NCI-H2081 (cell line): ENCODE measurements around the gene NUTM1.
"Not testable (repeated sequence)": the region's sequence is repeated elsewhere in the genome, so short reads cannot be mapped to it uniquely, and the experiment has no call there.

Experiments
- DNase-seq, 2 experiments: peaks; one replicate each; lab custom pipeline; 2025; lab: John Stamatoyannopoulos, UW

The NUTM1 gene

DNA sequence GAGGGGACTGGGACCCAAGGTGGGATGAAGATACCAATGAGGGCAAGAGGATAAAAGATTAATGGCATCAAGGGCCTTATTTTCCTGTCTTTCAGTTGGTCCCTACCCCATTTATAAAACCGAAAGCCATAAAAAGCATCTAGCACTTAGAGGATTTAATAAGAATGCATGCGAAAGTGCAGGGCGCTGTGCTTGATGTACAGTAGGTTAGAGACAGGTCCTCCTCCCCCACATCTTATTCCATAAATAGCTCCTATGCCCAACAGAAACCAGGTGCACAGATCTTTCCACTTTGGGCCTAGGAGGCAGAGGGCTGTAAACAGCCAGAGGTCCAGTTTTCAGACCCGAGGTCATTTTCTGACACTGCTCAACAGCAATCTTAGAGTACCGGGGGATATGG, 22.7 kb downstream of the NUTM1 start:
- DNase-seq: no peak

DNA sequence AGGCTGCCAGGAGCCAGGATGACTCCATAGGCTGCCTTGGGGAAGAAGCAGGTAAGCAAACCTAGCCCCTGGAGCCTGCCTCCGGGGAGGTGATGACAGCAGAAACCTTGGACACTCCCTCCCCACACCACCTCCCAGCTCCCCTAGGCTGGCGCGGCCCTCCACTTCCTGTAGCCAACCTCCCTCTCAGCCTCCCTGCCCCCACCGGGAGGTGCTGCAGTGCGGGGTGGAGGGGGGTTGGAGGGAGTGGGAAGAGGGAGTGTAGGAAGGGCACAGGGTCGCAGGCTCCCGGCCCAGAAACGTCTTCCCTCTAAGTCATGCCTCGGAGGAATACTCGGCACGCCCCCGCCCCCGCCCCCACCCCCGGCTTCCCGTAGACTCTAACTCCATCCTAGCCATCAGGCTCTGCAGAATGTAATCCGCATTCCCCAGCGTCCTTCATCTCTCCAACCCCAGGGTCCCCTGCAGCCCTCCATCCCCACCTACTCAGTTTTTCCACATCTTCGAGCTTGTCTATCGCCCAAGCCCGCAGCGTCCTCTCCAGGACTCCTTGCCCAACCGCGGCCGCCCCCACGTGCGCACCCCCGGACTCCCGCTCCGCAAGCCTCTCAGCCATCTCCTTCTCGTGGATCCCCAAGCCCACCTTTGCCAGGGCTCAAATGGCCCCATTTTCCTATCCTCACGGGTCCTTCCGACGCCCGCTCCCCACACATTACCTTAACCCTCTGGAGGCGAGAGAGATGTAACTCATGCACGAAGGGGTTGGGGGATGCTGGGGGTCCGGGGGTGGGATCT, 23.4 kb downstream of the NUTM1 start:
- DNase-seq: peak; percentile 78 to 79

DNA sequence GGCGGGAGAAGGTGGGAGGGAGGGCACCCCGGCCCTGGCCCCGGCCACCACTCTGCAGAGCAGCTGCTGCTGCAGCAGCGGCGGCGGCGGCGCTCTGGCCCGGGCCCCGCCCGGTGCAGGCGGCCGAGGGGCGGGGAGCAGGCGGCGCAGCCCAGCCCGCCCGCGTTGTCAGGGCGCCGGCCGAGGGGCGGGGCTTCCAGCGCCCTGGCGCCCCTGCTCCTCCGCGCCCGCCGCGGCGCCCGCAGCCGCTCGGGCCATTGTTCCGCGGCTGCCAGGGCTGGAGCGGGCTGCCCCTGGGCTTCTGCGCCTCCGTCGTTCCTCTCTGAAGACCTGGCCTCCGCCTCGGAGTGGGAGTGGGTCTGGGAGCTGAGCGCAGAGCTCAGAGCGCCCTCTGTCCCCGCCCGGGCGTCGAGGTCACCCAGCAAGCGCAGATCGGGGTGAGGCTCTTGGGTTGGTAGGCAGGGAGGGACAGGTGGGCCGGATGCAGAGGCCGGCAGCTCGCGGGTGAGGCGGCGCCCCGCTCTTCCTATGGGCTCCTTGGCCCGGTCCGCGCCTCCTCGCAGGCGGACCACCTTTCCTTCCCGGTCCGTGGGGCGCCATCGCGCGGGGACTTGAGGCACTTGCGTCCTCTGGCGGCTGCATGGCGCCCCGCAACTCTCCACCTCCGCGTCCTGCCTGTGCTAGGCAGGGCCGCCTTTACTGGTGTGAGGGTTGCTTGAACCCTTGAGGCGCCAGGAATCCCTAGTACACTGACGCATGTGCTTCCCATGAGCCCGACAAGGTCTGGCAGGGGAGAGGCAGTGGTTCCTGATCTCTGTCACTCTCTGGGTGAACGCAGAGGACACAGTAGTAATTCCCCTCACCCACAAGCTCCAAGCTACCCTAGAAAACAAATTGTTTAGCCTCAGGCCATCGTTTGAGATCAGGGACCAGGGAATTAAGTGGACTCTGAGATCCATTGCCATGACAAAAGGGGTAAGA, 24.3 kb downstream of the NUTM1 start, which contains the start of gene LPCAT4:
Gene LPCAT4 (minus strand): TSS at position 96 of the 981 bp plus-strand sequence. CDS start 96 bp downstream, outside the sequence.
- DNase-seq: peak; percentile 85 to 87

DNA sequence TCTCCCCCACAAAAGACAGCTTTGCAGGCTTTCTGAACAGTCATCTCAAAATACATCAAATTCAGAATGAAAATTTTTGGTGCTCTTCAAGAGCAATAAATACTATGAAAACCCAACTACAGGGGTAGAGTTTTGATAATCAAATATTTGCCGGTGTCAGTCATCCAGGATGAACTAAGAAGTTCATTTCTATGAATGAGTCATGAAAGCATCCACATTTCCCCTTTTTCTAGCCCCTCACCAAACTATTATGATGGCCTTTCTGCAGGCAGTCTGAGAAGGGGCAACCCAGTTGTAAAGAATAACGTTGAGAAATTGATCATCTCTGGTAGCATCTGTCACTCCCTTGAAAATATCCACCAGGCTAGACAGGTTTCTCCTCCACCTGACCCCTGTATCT, 27.0 kb downstream of the NUTM1 start:
- no peak for DNase-seq

DNA sequence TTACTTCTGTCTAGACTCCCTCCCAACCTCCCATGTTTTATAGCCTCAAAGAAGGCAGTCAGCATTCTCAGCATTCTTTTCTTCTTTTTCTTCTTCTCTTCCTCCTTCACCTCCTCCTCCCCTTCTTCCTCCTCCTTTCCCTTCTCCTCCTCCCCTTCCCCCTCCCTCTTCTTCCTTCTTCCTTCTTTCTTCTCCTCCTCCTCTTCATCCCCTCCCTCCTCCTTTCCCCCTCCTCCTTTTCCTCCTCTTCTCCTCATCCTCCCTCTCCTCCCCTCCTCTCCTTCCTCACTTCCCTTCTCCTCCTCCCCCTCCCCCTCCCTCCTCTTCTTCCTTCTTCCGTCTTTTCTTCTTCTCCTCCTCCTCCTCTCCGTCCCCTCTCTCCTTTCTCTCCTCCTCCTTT, 27.5 kb downstream of the NUTM1 start:
- no peak for DNase-seq

DNA sequence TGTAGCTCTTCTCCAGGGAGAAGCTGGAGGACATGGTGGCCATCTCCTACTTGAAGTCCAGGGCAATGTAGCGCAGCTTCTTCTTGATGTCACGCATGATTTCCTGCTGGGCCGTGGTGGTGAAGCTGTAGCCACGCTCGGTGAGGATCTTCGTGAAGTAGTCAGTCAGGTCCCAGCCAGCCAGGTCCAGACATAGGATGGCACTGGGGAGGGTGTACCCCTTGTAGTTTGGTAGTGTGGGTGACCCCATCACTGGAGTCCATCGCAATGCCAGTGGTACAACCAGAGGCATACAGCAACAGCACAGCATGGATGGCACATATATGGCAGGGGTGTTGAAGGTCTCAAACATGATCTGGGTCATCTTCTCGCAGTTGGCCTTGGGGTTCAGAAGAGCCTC, 30.8 kb downstream of the NUTM1 start:
- DNase-seq: no peak

DNA sequence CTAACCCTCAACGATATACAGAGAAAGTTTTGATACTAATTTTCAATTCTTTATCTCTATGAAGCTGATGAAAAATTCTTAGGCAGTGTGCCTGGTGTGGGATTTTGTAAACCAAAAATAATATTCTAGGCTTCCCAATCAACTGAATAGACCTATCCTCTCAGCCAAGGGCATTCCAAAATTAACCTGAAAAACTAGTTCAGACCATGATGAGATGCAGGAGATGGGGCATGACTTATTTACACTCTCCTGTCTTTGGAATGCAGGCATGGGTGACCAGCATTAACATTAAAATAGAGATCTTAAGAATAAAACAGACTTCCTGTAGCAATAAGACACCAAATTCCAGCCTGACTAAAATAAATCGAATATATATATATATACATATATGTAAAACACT, 31.7 kb downstream of the NUTM1 start:
- DNase-seq: no peak

DNA sequence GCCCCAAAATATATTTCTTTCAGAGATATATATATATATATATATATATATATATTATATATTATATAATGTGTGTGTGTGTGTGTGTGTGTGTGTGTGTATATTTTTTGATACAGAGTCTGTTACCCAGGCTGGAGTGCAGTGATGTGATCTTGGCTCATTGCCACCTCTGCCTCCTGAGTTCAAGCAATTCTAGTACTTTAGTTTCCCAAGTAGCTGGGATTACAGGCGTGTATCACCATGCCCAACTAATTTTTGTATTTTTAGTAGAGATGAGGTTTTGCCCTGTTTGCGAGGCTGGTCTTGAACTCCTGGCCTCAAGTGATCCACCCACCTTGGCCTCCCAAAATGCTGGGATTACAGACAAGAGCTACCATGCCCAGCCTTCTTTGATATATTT, 32.4 kb downstream of the NUTM1 start:
- DNase-seq: not testable (repeated sequence)

DNA sequence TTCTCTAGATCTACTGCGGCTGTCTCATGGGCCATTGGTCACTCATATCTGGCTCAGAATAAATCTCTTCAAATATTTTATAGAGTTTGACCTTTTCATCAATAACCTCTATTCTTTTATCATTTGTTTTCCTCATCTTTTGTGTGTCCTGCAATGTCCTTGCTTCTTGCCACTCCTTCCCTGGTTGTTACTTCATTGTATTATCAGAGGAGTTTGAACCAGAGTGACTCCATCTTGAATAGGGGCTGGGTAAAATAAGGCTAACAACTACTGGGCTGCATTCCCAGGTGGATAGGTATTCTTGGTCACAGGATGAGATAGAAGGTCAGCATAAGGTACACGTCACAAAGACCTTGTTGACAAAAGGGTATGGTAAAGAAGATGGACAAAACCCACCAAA, 33.7 kb downstream of the NUTM1 start:
- no peak for DNase-seq

DNA sequence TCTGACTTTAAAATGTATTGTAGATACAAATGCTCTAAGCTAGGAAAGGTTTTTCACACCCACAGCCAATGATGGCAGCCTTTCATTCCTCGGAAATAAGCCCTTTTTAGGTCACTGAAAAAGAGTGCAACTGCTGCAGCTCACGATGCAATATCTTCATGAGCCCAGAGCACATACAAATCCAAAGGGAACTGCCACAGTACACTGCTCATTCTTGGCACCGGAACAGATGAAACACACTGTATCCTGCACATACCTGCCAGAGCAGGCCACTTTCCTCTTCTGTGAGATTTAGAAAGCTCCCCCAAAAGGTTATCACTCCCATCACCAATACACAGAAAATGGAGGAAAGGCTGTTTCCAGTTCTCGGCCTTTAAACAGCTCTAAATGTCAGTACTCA, 37.4 kb downstream of the NUTM1 start:
- not testable (repeated sequence) for DNase-seq

DNA sequence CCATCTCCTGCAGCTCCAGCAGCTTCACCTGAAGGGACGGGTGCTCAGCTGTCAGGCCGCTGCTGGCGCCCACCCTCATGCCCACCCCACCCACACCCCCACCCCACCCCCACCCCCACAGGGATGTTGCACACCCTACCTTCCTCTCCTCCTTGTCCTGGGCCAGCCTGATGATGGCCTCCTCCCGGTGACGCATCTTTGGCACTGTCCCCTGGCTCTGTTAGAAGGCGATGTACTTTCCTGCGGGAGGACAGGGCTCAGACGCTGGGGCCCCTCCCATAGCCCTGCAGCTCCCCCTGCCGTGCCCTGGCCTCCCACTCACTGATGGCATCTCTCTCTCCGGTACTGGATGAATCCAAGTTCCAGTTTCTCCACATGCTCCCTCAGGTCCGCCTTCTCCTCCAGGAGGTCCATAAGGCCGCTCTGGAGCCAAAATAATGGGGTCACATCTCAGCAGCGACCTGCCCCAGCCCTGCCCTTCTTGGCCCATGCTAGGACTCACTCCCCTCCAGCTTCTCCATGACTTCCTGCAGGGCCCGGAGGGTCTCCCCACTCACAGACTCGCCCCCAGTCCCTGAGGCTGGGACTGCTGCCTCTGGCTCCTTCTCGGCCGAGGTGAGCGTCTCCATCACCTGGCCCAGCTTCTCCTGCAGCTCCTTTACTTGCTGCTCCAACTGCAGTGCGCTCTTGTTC, 38.9 kb downstream of the NUTM1 start:
- DNase-seq: not testable (repeated sequence)

DNA sequence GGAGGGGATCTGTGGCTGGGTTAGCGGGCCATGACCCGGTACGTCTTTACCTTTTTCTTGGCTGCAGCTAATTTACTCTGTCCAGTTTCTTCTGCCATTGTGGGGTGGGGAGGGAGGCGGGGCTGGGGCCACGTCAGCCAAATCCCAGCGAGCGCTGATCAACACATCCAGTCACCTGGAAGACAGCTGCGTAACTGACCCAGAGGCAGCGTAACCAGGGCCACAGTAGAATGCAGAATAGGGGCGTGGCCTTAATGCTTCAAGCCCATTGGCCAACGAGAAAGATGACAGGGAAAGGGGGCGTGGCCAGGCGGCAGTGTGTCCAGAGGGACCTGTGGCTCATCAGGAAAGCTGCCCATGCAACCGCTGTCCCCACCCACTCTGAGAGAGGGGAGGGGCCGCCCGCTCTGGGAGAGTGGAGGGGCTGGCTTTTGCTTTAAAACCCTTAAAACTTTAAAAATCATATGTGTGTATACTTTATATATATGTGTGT, 46.5 kb downstream of the NUTM1 start:
- not testable (repeated sequence) for DNase-seq

DNA sequence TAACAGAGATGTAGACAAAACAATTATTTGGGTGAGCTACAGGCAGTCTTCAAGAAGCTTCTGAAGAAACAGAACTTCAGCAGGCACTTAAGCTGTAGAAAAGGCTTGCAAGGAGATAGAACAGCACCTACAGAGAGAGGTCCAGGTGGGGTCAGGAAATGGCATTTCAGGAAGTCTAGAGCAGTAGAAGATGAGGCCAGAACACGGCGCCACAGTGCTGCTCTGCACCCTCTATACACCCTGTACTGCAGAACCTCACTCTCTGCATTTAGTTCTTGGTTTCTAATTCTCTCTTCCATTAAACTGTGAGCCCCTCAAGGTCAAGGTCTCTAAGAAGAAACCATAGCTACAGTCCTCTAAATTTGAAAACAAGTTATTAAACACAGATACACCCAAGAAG, 49.9 kb downstream of the NUTM1 start:
- not testable (repeated sequence) for DNase-seq

DNA sequence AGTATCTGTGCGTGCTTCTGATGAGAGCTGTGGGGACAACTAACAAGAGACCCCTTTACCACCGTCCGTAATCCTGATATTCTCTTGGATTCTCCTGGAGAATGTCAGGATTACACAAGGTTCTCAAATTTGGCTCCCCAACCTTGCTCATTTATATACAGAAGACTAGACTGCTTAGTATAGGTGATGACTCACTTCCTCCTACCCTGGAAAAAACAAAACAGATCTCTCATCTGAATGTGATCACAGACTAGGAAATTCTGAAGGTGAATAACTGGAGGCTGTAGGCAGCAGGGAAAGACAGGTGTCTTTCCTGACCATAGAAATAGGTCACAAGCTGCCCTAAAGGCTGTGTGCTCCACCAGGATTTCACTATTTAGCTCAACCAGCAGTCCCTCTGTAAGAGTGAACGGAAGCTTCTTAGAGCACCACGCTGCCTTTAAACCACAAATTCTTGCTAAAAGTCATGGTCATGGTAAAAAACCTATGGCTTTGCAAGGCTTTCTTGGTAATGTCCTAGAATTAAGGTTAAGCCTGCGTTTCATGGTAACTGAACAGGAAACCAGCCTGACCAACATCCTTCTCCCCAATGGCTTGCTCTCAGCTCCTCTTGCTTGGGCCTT, 54.6 kb downstream of the NUTM1 start:
- DNase-seq: not testable (repeated sequence)

DNA sequence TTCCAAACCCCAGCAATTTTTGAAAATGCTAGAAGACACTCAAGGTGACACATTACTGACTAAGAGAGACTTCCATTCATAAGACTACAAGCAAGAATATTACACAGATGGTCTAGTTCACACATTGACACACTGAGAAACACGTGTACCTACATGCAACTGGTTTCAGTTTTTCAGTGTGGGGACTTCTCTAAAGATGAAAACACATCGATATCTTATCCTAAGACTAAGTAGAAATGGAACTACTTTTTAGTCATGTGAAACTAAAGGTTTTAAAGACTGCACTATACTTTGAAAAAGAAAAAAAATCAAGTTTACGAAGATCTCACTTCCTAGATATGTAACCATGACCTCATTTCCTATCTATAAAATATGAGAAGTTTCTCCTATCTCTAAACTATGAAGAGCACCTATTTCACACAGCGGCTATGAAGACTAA, 60.1 kb downstream of the NUTM1 start:
- not testable (repeated sequence) for DNase-seq

DNA sequence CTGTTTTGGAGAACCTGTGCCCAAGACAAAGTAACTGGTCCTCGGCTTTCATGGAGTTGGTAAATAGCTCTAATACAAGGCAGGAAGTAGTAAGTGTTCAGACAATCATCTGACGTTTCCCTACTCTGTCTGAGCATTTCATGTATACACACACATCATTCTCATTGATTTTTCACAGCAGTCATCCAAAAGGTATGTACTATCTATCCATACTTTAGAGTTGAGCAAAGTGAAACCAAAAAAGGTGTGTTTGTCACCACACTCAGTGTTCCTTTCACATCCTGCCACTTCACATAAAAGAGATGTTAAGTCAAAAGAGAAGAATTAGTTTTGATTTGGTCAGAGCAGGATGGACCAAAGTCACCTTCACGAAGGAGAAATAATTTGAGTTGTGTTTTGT, 60.8 kb downstream of the NUTM1 start:
- DNase-seq: not testable (repeated sequence)
